ENCODE results near the gene XYLT2. TPM values are rescaled to one million over a fixed set of nuclear protein-coding genes. Genes with fewer than 3 reads are reported as not detected.

The XYLT2 gene
- total and polyA plus RNA-seq, 9 of the 15 experiments (the other 6 are each of a cell fraction or from before 2014, with no cell fraction given) = 0.63 to 9.1 (median 4.3) TPM

GRCh38 chr17:50304781-50305404 lies 41.0 kb upstream of the XYLT2 start (continued):
- TF ChIP-seq ZNF583 (CRISPR knock-in tag; IDR thresholded peaks at IDR 0.05) (0 out of 2 replicates have a peak, but pooled peaks have one; percentile 34), KLF6 (CRISPR knock-in tag; IDR thresholded peaks at IDR 0.05; ENCODE audit: borderline replicate concordance) (peak; percentile 52; the same call in 1 of the 2 replicates), ZNF699 (CRISPR knock-in tag; IDR thresholded peaks at IDR 0.05; ENCODE audit: insufficient replicate concordance) (no peak), HSF4 (CRISPR knock-in tag; IDR thresholded peaks at IDR 0.05; ENCODE audit: borderline replicate concordance) (no peak), CREB3 (tag; conservative IDR thresholded peaks at IDR 0.05; ENCODE audit: low read depth) (no peak), ZNF707 (CRISPR knock-in tag; conservative IDR thresholded peaks at IDR 0.05) (no peak), EGR1 (conservative IDR thresholded peaks at IDR 0.05) (no peak), ATF7 (IDR thresholded peaks at IDR 0.05) (peak; percentile 81; the same call in 1 of the 2 replicates), RREB1 (CRISPR knock-in tag; IDR thresholded peaks at IDR 0.05) (0 out of 2 replicates have a peak, but pooled peaks have one; percentile 67), NFATC3 (IDR thresholded peaks at IDR 0.05) (no peak), NR2C1 (IDR thresholded peaks at IDR 0.05) (no peak), NR2C1 (tag; IDR thresholded peaks at IDR 0.05) (0 out of 2 replicates have a peak, but pooled peaks have one; percentile 19), EP300 (IDR thresholded peaks at IDR 0.05; ENCODE audit: low read length) (peak; percentile 50; the same call in 1 of the 2 replicates)
- TF ChIP-seq, protein P1, sequence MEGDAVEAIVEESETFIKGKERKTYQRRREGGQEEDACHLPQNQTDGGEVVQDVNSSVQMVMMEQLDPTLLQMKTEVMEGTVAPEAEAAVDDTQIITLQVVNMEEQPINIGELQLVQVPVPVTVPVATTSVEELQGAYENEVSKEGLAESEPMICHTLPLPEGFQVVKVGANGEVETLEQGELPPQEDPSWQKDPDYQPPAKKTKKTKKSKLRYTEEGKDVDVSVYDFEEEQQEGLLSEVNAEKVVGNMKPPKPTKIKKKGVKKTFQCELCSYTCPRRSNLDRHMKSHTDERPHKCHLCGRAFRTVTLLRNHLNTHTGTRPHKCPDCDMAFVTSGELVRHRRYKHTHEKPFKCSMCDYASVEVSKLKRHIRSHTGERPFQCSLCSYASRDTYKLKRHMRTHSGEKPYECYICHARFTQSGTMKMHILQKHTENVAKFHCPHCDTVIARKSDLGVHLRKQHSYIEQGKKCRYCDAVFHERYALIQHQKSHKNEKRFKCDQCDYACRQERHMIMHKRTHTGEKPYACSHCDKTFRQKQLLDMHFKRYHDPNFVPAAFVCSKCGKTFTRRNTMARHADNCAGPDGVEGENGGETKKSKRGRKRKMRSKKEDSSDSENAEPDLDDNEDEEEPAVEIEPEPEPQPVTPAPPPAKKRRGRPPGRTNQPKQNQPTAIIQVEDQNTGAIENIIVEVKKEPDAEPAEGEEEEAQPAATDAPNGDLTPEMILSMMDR (IDR thresholded peaks at IDR 0.05 in 2 of 3, conservative IDR thresholded peaks at IDR 0.05 in 1 of 3; ENCODE audit: insufficient read depth in 2 of 3, low read depth in 1 of 3, low read length in 3 of 3) = no peak
- TF ChIP-seq, protein P2, sequence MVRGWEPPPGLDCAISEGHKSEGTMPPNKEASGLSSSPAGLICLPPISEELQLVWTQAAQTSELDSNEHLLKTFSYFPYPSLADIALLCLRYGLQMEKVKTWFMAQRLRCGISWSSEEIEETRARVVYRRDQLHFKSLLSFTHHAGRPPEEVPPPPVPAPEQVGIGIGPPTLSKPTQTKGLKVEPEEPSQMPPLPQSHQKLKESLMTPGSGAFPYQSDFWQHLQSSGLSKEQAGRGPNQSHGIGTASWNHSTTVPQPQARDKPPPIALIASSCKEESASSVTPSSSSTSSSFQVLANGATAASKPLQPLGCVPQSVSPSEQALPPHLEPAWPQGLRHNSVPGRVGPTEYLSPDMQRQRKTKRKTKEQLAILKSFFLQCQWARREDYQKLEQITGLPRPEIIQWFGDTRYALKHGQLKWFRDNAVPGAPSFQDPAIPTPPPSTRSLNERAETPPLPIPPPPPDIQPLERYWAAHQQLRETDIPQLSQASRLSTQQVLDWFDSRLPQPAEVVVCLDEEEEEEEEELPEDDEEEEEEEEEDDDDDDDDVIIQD (CRISPR knock-in tag; IDR thresholded peaks at IDR 0.05) = 0 out of 2 replicates have a peak, but pooled peaks have one; percentile 40

Data from K562 (cell line).